ENCODE measurements around the gene IP6K1.
"Not testable (repeated sequence)": the region's sequence is repeated elsewhere in the genome, so short reads cannot be mapped to it uniquely, and the experiment has no call there.

DNA sequence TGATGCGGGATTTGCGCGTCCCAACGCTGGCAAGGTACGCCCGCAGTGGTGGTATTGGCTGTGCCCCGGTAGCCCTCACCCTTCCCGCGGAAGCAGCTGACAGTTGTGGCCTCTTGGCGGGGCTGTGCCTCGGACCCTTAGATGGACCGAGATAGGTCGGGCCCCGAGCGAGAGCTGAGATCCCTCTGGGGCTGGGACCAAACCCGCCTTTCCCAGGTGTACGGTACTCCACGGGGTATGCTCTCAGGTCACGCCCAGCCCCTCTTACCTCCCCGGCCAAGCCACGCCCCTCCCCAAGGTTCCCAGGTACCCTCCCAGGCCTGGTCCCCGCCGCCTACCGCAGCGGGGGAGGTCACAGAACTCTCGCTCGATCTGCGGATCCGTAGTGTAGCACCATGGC is 100.0 kb downstream of the IP6K1 start:
- not testable (repeated sequence) for TF ChIP-seq POLR2A (IDR thresholded peaks at IDR 0.05)
- TF ChIP-seq, protein P1, sequence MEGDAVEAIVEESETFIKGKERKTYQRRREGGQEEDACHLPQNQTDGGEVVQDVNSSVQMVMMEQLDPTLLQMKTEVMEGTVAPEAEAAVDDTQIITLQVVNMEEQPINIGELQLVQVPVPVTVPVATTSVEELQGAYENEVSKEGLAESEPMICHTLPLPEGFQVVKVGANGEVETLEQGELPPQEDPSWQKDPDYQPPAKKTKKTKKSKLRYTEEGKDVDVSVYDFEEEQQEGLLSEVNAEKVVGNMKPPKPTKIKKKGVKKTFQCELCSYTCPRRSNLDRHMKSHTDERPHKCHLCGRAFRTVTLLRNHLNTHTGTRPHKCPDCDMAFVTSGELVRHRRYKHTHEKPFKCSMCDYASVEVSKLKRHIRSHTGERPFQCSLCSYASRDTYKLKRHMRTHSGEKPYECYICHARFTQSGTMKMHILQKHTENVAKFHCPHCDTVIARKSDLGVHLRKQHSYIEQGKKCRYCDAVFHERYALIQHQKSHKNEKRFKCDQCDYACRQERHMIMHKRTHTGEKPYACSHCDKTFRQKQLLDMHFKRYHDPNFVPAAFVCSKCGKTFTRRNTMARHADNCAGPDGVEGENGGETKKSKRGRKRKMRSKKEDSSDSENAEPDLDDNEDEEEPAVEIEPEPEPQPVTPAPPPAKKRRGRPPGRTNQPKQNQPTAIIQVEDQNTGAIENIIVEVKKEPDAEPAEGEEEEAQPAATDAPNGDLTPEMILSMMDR (IDR thresholded peaks at IDR 0.05 in 4 of 5, conservative IDR thresholded peaks at IDR 0.05 in 1 of 5): not testable (repeated sequence)

Measured in gastrocnemius medialis (tissue), 4 donors.